Kidney tubule cell (primary cell): ENCODE data around the gene HEPHL1.
"Not testable (repeated sequence)": the region's sequence is repeated elsewhere in the genome, so short reads cannot be mapped to it uniquely, and the experiment has no call there.

Experiments
- DNase-seq: peaks from one replicate; pipeline ENCODE4 v3.0.0-alpha.2; 2018; ENCODE audit warnings: low spot score

HEPHL1 gene

GRCh38 chr11:94020777-94021481 lies at the start of gene HEPHL1:
Gene HEPHL1 (plus strand): TSS chr11:94021354. CDS start chr11:94021369, 15 bp downstream.
- peak; percentile 32 for DNase-seq

- no peak for DNase-seq
These were observed 48.4 kb upstream of the HEPHL1 start for GRCh38 chr11:93972790-93973189.

GRCh38 chr11:93973322-93974051 lies 47.7 kb upstream of the HEPHL1 start:
- DNase-seq = not testable (repeated sequence)

- no peak for DNase-seq
These were observed 46.4 kb upstream of the HEPHL1 start for GRCh38 chr11:93974759-93975158.

- peak; percentile 18 for DNase-seq
These were observed 44.4 kb upstream of the HEPHL1 start for GRCh38 chr11:93976577-93977254.

GRCh38 chr11:93983542-93984195 lies 37.5 kb upstream of the HEPHL1 start:
- no peak for DNase-seq

- no peak for DNase-seq
These were observed 37.0 kb upstream of the HEPHL1 start for GRCh38 chr11:93984196-93984567.

GRCh38 chr11:93984936-93985335 lies 36.2 kb upstream of the HEPHL1 start:
- DNase-seq = no peak

- peak; percentile 27 for DNase-seq
These were observed 34.4 kb upstream of the HEPHL1 start for GRCh38 chr11:93986716-93987115.

GRCh38 chr11:93988455-93988854 lies 32.7 kb upstream of the HEPHL1 start:
- no peak for DNase-seq

GRCh38 chr11:93988912-93989311 lies 32.2 kb upstream of the HEPHL1 start:
- DNase-seq = no peak

GRCh38 chr11:93993747-93994146 lies 27.4 kb upstream of the HEPHL1 start:
- DNase-seq = no peak

GRCh38 chr11:93997741-93998140 lies 23.4 kb upstream of the HEPHL1 start:
- DNase-seq = no peak

GRCh38 chr11:94000659-94001058 lies 20.5 kb upstream of the HEPHL1 start:
- DNase-seq = no peak

GRCh38 chr11:94002226-94002625 lies 18.9 kb upstream of the HEPHL1 start:
- peak; percentile 47 for DNase-seq

- no peak for DNase-seq
These were observed 13.7 kb upstream of the HEPHL1 start for GRCh38 chr11:94007426-94007825.

GRCh38 chr11:94007906-94008305 lies 13.2 kb upstream of the HEPHL1 start:
- no peak for DNase-seq

- no peak for DNase-seq
These were observed 11.0 kb upstream of the HEPHL1 start for GRCh38 chr11:94010136-94010535.

GRCh38 chr11:94011478-94011877 lies 9.7 kb upstream of the HEPHL1 start:
- DNase-seq = no peak

GRCh38 chr11:94017446-94017845 lies 3.7 kb upstream of the HEPHL1 start:
- peak; percentile 81 for DNase-seq

GRCh38 chr11:94018721-94019120 lies 2.4 kb upstream of the HEPHL1 start:
- DNase-seq = no peak

- no peak for DNase-seq
These were observed 2.7 kb downstream of the HEPHL1 start for GRCh38 chr11:94023856-94024255.

- DNase-seq = no peak
These were observed 3.4 kb downstream of the HEPHL1 start for GRCh38 chr11:94024547-94024946.
